HepG2 (cell line): Measurements from ENCODE around the gene PDE3A.

Experiments
- EP300 ChIP-seq, 3 experiments: sonication (generic) in 1 of 3; formaldehyde crosslinking in 1 of 3; IDR thresholded peaks; 2 replicates each; pipeline versions ENCODE4 v1.5.1 to v1.6.1; 2011 to 2020; ENCODE audit warnings: low read depth in 2 of 3, low read length in 2 of 3, borderline replicate concordance in 1 of 3, improper control_type of control experiment in 1 of 3, mild to moderate bottlenecking in 1 of 3, missing genetic modification reagents in 1 of 3, moderate library complexity in 1 of 3
- GABPA ChIP-seq, 2 experiments: IDR thresholded peaks; 2 replicates each; pipeline ENCODE4 v1.6.1; 2011 to 2016; ENCODE audit warnings: low read depth in 2 of 2, low read length in 1 of 2, missing biosample characterization in 1 of 2, missing genetic modification characterization in 1 of 2
- HIVEP1 ChIP-seq: sonication (generic); formaldehyde crosslinking; IDR thresholded peaks from 2 replicates; pipeline ENCODE4 v1.4.0; 2020; ENCODE audit warnings: mild to moderate bottlenecking, missing genetic modification reagents
- JUNB ChIP-seq: sonication (generic); formaldehyde crosslinking; IDR thresholded peaks from 2 replicates; pipeline ENCODE4 v1.8.0; 2022; ENCODE audit warnings: missing genetic modification reagents, mild to moderate bottlenecking, borderline replicate concordance
- MAFF ChIP-seq: IDR thresholded peaks from 2 replicates; pipeline ENCODE4 v1.6.1; 2011; ENCODE audit warnings: low read depth, low read length, improper control_type of control experiment
- NR2C2 ChIP-seq: sonication (generic); formaldehyde crosslinking; IDR thresholded peaks from 2 replicates; pipeline ENCODE4 v1.4.0; 2020; ENCODE audit warnings: missing genetic modification reagents, mild to moderate bottlenecking, moderate library complexity, borderline replicate concordance
- PRDM4 ChIP-seq: sonication (generic); formaldehyde crosslinking; IDR thresholded peaks from 2 replicates; pipeline ENCODE4 v1.9.0; 2021; ENCODE audit warnings: missing genetic modification reagents, borderline replicate concordance
- TCF12 ChIP-seq, 2 experiments: fragments of 450-650 bp in 1 of 2; sonication (generic) in 1 of 2; formaldehyde crosslinking in 1 of 2; IDR thresholded peaks; 2 replicates each; pipeline versions ENCODE4 v1.6.1 to v1.8.0; 2017 to 2022; ENCODE audit warnings: antibody characterized with exemption in 1 of 2, mild to moderate bottlenecking in 1 of 2, missing genetic modification reagents in 1 of 2, moderate library complexity in 1 of 2
- ZMAT3 ChIP-seq: sonication (generic); formaldehyde crosslinking; conservative IDR thresholded peaks from 2 replicates; pipeline ENCODE4 v1.7.0; 2021; ENCODE audit warnings: missing genetic modification reagents
- ZNF232 ChIP-seq: sonication (generic); formaldehyde crosslinking; IDR thresholded peaks from 2 replicates; pipeline ENCODE4 v1.4.0; 2020; ENCODE audit warnings: missing genetic modification reagents, borderline replicate concordance
- ZNF275 ChIP-seq: sonication (generic); formaldehyde crosslinking; IDR thresholded peaks from 2 replicates; pipeline ENCODE4 v1.8.0; 2022; ENCODE audit warnings: missing genetic modification reagents, mild to moderate bottlenecking, inconsistent platforms, borderline replicate concordance
- TF ChIP-seq, protein P1 (sequence below): sonication (generic); formaldehyde crosslinking; IDR thresholded peaks from 2 replicates; pipeline ENCODE4 v1.5.0; 2020; ENCODE audit warnings: mild to moderate bottlenecking, missing genetic modification reagents, moderate library complexity
- TF ChIP-seq, protein P2 (sequence below): sonication (generic); formaldehyde crosslinking; IDR thresholded peaks from 2 replicates; pipeline ENCODE4 v1.4.0; 2020; ENCODE audit warnings: missing genetic modification reagents

DNA sequence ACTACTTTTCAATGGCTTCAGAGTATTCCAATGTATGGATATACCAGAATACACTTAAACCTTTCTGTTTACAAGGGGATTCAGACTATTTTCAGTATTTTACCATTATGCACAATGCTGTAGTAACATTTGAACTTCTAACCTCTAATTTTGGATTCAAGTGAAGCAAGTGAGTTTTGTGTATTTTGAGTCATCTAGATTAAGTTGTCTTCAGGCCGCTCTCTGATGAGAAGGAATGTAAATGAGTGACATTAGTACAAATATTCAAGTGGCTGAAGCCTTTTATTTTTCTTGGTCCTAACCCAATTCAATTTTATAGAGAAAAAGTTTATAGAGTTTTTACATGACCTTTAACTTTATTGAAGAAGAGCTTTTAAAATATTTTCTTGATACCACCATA is 125.6 kb downstream of the PDE3A start:
- TF ChIP-seq ZNF275 (CRISPR knock-in tag) (no peak), TCF12 (IDR thresholded peaks at IDR 0.05) (no peak), TCF12 (CRISPR knock-in tag; IDR thresholded peaks at IDR 0.05) (no peak), PRDM4 (CRISPR knock-in tag) (no peak), HIVEP1 (CRISPR knock-in tag) (no peak), ZNF232 (no peak), JUNB (CRISPR knock-in tag) (no peak), MAFF (no peak), ZMAT3 (no peak), NR2C2 (CRISPR knock-in tag) (no peak), EP300 (IDR thresholded peaks at IDR 0.05; ENCODE audit: low read depth in 2 of 2, low read length in 2 of 2) (no peak), EP300 (CRISPR knock-in tag; IDR thresholded peaks at IDR 0.05; ENCODE audit: borderline replicate concordance) (no peak), GABPA (IDR thresholded peaks at IDR 0.05; ENCODE audit: low read depth, low read length) (no peak), GABPA (CRISPR knock-in tag; IDR thresholded peaks at IDR 0.05; ENCODE audit: low read depth) (no peak)
- TF ChIP-seq, protein P1, sequence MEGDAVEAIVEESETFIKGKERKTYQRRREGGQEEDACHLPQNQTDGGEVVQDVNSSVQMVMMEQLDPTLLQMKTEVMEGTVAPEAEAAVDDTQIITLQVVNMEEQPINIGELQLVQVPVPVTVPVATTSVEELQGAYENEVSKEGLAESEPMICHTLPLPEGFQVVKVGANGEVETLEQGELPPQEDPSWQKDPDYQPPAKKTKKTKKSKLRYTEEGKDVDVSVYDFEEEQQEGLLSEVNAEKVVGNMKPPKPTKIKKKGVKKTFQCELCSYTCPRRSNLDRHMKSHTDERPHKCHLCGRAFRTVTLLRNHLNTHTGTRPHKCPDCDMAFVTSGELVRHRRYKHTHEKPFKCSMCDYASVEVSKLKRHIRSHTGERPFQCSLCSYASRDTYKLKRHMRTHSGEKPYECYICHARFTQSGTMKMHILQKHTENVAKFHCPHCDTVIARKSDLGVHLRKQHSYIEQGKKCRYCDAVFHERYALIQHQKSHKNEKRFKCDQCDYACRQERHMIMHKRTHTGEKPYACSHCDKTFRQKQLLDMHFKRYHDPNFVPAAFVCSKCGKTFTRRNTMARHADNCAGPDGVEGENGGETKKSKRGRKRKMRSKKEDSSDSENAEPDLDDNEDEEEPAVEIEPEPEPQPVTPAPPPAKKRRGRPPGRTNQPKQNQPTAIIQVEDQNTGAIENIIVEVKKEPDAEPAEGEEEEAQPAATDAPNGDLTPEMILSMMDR (CRISPR knock-in tag) = no peak
- TF ChIP-seq, protein P2, sequence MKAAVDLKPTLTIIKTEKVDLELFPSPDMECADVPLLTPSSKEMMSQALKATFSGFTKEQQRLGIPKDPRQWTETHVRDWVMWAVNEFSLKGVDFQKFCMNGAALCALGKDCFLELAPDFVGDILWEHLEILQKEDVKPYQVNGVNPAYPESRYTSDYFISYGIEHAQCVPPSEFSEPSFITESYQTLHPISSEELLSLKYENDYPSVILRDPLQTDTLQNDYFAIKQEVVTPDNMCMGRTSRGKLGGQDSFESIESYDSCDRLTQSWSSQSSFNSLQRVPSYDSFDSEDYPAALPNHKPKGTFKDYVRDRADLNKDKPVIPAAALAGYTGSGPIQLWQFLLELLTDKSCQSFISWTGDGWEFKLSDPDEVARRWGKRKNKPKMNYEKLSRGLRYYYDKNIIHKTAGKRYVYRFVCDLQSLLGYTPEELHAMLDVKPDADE (CRISPR knock-in tag) = no peak
